ENCODE measurements around the gene RNF126. TPM values are rescaled to one million over a fixed set of nuclear protein-coding genes. Genes with fewer than 3 reads are reported as not detected.
"Not testable (repeated sequence)": the region's sequence is repeated elsewhere in the genome, so short reads cannot be mapped to it uniquely, and the experiment has no call there.

The RNF126 gene
- total RNA-seq, 1 experiment from 2014 or later: 44.8 TPM

- Mint-ChIP-seq H3K36me3 (ENCODE audit: insufficient read depth, unreplicated experiment) (peaks cover 23% of the 10 kb centered on the region), H3K9me3 (ENCODE audit: low read depth, unreplicated experiment) (no peaks in the 10 kb centered on the region), H3K27ac (ENCODE audit: unreplicated experiment) (no peak within 1 kb of the TSS), H3K4me1 (ENCODE audit: low read depth, unreplicated experiment) (no peaks in the 10 kb centered on the region), H3K27me3 (ENCODE audit: unreplicated experiment) (no peaks in the 10 kb centered on the region), H3K4me3 (ENCODE audit: low read depth, unreplicated experiment) (peak within 1 kb of the TSS; percentile 63)
- no peak for TF ChIP-seq CTCF (IDR thresholded peaks at IDR 0.05; ENCODE audit: unreplicated experiment)
- no TSS peak for BruUV-seq (replicated peaks)
- no peak for DNase-seq
- CTCF ChIA-PET: interaction anchor here (1.3 kb wide), 1 partner anchor 76 kb away, joined by 3 read pairs; no protein-coding TSS in a partner anchor
- intact Hi-C loops (cut with micrococcal nuclease; ENCODE audit: unreplicated experiment): no loop called here
Observed at GRCh38 chr19:676339-677105, 13.5 kb upstream of the RNF126 start, which contains the start of gene FSTL3. TSS of gene FSTL3 (plus strand) at chr19:676392. CDS start at chr19:676424, 32 bp downstream.

GRCh38 chr19:676007-676338 lies 13.0 kb upstream of the RNF126 start:
- TF ChIP-seq CTCF (IDR thresholded peaks at IDR 0.05; ENCODE audit: unreplicated experiment): no peak
- no peaks in the 10 kb centered on the region for H3K4me1 Mint-ChIP-seq (ENCODE audit: low read depth, unreplicated experiment)
- peaks cover 23% of the 10 kb centered on the region for H3K36me3 Mint-ChIP-seq (ENCODE audit: insufficient read depth, unreplicated experiment)
- no TSS peak for BruUV-seq (replicated peaks)
- no peak for DNase-seq
- no peaks in the 10 kb centered on the region for H3K9me3 Mint-ChIP-seq (ENCODE audit: low read depth, unreplicated experiment)
- CTCF ChIA-PET: no interaction called here
- H3K27ac Mint-ChIP-seq (ENCODE audit: unreplicated experiment): no peak overlapping the region
- intact Hi-C loops (cut with micrococcal nuclease; ENCODE audit: unreplicated experiment): no loop called here
- H3K4me3 Mint-ChIP-seq (ENCODE audit: low read depth, unreplicated experiment): peak overlapping the region; percentile 63
- H3K27me3 Mint-ChIP-seq (ENCODE audit: unreplicated experiment): no peaks in the 10 kb centered on the region

GRCh38 chr19:674282-675151 lies 11.5 kb upstream of the RNF126 start:
- CTCF ChIA-PET: no interaction called here
- Mint-ChIP-seq H3K9me3 (ENCODE audit: low read depth, unreplicated experiment) (no peaks in the 10 kb centered on the region), H3K27me3 (ENCODE audit: unreplicated experiment) (no peaks in the 10 kb centered on the region), H3K36me3 (ENCODE audit: insufficient read depth, unreplicated experiment) (peaks cover 10% of the 10 kb centered on the region), H3K4me3 (ENCODE audit: low read depth, unreplicated experiment) (no peak overlapping the region), H3K27ac (ENCODE audit: unreplicated experiment) (no peak overlapping the region), H3K4me1 (ENCODE audit: low read depth, unreplicated experiment) (no peaks in the 10 kb centered on the region)
- BruUV-seq (replicated peaks): no TSS peak
- TF ChIP-seq CTCF (IDR thresholded peaks at IDR 0.05; ENCODE audit: unreplicated experiment): no peak
- intact Hi-C loops (cut with micrococcal nuclease; ENCODE audit: unreplicated experiment): no loop called here
- no peak for DNase-seq

- intact Hi-C loops (cut with micrococcal nuclease; ENCODE audit: unreplicated experiment): no loop called here
- BruUV-seq (replicated peaks): no TSS peak
- H3K27me3 Mint-ChIP-seq (ENCODE audit: unreplicated experiment): no peaks in the 10 kb centered on the region
- no peak overlapping the region for H3K4me3 Mint-ChIP-seq (ENCODE audit: low read depth, unreplicated experiment)
- no peak for DNase-seq
- no peak overlapping the region for H3K27ac Mint-ChIP-seq (ENCODE audit: unreplicated experiment)
- H3K4me1 Mint-ChIP-seq (ENCODE audit: low read depth, unreplicated experiment): no peaks in the 10 kb centered on the region
- H3K36me3 Mint-ChIP-seq (ENCODE audit: insufficient read depth, unreplicated experiment): peaks cover 6% of the 10 kb centered on the region
- H3K9me3 Mint-ChIP-seq (ENCODE audit: low read depth, unreplicated experiment): no peaks in the 10 kb centered on the region
- CTCF ChIA-PET: no interaction called here
- TF ChIP-seq CTCF (IDR thresholded peaks at IDR 0.05; ENCODE audit: unreplicated experiment): no peak
Observed at GRCh38 chr19:670609-671075, 7.6 kb upstream of the RNF126 start.

GRCh38 chr19:668675-669434 lies 5.8 kb upstream of the RNF126 start:
- H3K9me3 Mint-ChIP-seq (ENCODE audit: low read depth, unreplicated experiment); H3K4me1 Mint-ChIP-seq (ENCODE audit: low read depth, unreplicated experiment); H3K27ac Mint-ChIP-seq (ENCODE audit: unreplicated experiment); intact Hi-C loops (cut with micrococcal nuclease; ENCODE audit: unreplicated experiment); H3K27me3 Mint-ChIP-seq (ENCODE audit: unreplicated experiment); BruUV-seq (replicated peaks); H3K36me3 Mint-ChIP-seq (ENCODE audit: insufficient read depth, unreplicated experiment); DNase-seq; H3K4me3 Mint-ChIP-seq (ENCODE audit: low read depth, unreplicated experiment): not testable (repeated sequence)
- CTCF ChIA-PET: interaction anchor here (0.7 kb wide), 1 partner anchor 18 kb away, joined by 4 read pairs; no protein-coding TSS in a partner anchor

GRCh38 chr19:666985-667573 lies 4.1 kb upstream of the RNF126 start:
- H3K4me1 Mint-ChIP-seq (ENCODE audit: low read depth, unreplicated experiment); intact Hi-C loops (cut with micrococcal nuclease; ENCODE audit: unreplicated experiment); BruUV-seq (replicated peaks); H3K27ac Mint-ChIP-seq (ENCODE audit: unreplicated experiment); H3K9me3 Mint-ChIP-seq (ENCODE audit: low read depth, unreplicated experiment); H3K4me3 Mint-ChIP-seq (ENCODE audit: low read depth, unreplicated experiment); H3K27me3 Mint-ChIP-seq (ENCODE audit: unreplicated experiment); DNase-seq: not testable (repeated sequence)
- peaks cover 13% of the 10 kb centered on the region for H3K36me3 Mint-ChIP-seq (ENCODE audit: insufficient read depth, unreplicated experiment)
- CTCF ChIA-PET: interaction anchor here (0.6 kb wide), 1 partner anchor 47 kb away, joined by 3 read pairs; no protein-coding TSS in a partner anchor
